Spleen (tissue), 7 donors: ENCODE data around the gene ADGRL3.

Experiments
- POLR2A ChIP-seq, 3 donors: fragments of 450-650 bp; IDR thresholded peaks; one replicate each; pipeline ENCODE4 v1.5.1; 2017; ENCODE audit warnings: antibody characterized with exemption in 3 of 3, mild to moderate bottlenecking in 1 of 3
- TF ChIP-seq, protein P1 (sequence below), 11 experiments: fragments of 200-600 bp in 7 of 11; fragments of 450-650 bp in 4 of 11; sonication (generic) in 4 of 11; IDR thresholded peaks in 8 of 11; conservative IDR thresholded peaks in 3 of 11; 1 replicate in 7 of 11; 2 replicates in 4 of 11; pipeline versions ENCODE4 v1.4.0 to v1.8.0; 2016 to 2021; ENCODE audit warnings: antibody characterized with exemption in 11 of 11, inconsistent platforms in 4 of 11, mild to moderate bottlenecking in 1 of 11
- donor health status: DM: no; HTN: no; CAD: no; lungs with moderate emphysema.
- donor health status: DM: no; HTN: no; CAD: no.
- donor health status: DM: no; HTN: no; CAD: no.

DNA sequence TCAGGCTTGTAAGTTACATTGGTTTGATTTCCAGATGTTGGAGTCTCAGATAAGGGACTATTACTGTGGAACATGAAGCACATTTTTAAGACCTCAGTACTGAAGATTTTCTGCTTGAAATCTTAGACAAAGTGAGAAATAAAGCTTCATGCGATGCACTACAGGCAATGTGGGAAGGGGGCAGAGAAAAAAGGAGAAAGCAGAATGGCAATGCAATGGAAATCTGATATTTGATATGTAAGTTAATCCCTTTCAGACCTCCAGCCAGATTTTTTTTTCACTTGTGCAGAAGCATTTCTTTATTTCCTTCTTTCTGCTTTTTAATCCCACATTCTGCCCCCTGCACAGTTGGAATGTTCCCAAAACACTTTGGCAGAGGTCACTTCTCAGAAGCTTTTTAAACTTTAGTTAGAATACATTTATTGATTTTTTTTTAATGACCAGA is 174.3 kb downstream of the ADGRL3 start:
- TF ChIP-seq, protein P1, sequence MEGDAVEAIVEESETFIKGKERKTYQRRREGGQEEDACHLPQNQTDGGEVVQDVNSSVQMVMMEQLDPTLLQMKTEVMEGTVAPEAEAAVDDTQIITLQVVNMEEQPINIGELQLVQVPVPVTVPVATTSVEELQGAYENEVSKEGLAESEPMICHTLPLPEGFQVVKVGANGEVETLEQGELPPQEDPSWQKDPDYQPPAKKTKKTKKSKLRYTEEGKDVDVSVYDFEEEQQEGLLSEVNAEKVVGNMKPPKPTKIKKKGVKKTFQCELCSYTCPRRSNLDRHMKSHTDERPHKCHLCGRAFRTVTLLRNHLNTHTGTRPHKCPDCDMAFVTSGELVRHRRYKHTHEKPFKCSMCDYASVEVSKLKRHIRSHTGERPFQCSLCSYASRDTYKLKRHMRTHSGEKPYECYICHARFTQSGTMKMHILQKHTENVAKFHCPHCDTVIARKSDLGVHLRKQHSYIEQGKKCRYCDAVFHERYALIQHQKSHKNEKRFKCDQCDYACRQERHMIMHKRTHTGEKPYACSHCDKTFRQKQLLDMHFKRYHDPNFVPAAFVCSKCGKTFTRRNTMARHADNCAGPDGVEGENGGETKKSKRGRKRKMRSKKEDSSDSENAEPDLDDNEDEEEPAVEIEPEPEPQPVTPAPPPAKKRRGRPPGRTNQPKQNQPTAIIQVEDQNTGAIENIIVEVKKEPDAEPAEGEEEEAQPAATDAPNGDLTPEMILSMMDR (IDR thresholded peaks at IDR 0.05 in 8 of 11, conservative IDR thresholded peaks at IDR 0.05 in 3 of 11) = no peak
- no peak for TF ChIP-seq POLR2A (IDR thresholded peaks at IDR 0.05)
